ENCODE measurements around the gene CNGA3. TPM values are rescaled to one million over a fixed set of nuclear protein-coding genes. Genes with fewer than 3 reads are reported as not detected.
"Not testable (repeated sequence)": the region's sequence is repeated elsewhere in the genome, so short reads cannot be mapped to it uniquely, and the experiment has no call there.

Gene CNGA3
- total and polyA plus RNA-seq, 12 donors: 0.11 to 0.16 TPM; not detected in 10

- H3K27me3 ChIP-seq: peaks cover 0 to 14% (median 0%) of the 10 kb centered on the region in 7 donors
- H3K4me1 ChIP-seq: peaks cover 0 to 12% (median 0%) of the 10 kb centered on the region in 9 donors
- H3K9me3 ChIP-seq: no peaks in the 10 kb centered on the region
- DNase-seq: no peak
- no peak overlapping the region for H3K4me3 ChIP-seq
- no peaks in the 10 kb centered on the region for H3K36me3 ChIP-seq
- WGBS, 2 donors: 73 to 75% methylated on average over 8 of the region's 8 CpGs
- no peak overlapping the region for H3K27ac ChIP-seq
- intact Hi-C loops (cut with DNase I): no loop called here
- no peak for ATAC-seq
- no peak for TF ChIP-seq CTCF (IDR thresholded peaks at IDR 0.05)
Observed at GRCh38 chr2:98299211-98299905, 46.9 kb upstream of the CNGA3 start.

GRCh38 chr2:98300141-98300874 is 45.9 kb upstream of the CNGA3 start:
- H3K27me3 ChIP-seq: peaks cover 0 to 10% (median 0%) of the 10 kb centered on the region in 7 donors
- peaks cover 0 to 4% (median 0%) of the 10 kb centered on the region in 9 donors for H3K4me1 ChIP-seq
- ATAC-seq (no peak), DNase-seq (no peak)
- no peak overlapping the region for H3K4me3 ChIP-seq
- no peak overlapping the region for H3K27ac ChIP-seq
- H3K36me3 ChIP-seq: no peaks in the 10 kb centered on the region
- no peaks in the 10 kb centered on the region for H3K9me3 ChIP-seq
- TF ChIP-seq CTCF (IDR thresholded peaks at IDR 0.05): no peak
- WGBS, 2 donors: 88 to 90% methylated on average over 12 of the region's 12 CpGs
- intact Hi-C loops (cut with DNase I): no loop called here

- H3K27ac ChIP-seq: no peak overlapping the region
- DNase-seq (no peak), ATAC-seq (no peak)
- H3K27me3 ChIP-seq: peaks cover 0 to 18% (median 0%) of the 10 kb centered on the region in 7 donors
- no peak overlapping the region for H3K4me3 ChIP-seq
- H3K36me3 ChIP-seq: no peaks in the 10 kb centered on the region
- TF ChIP-seq CTCF (IDR thresholded peaks at IDR 0.05): no peak
- no peaks in the 10 kb centered on the region for H3K9me3 ChIP-seq
- 70 to 79% methylated on average over 5 of the region's 5 CpGs for WGBS, 2 donors
- intact Hi-C loops (cut with DNase I): no loop called here
- no peaks in the 10 kb centered on the region for H3K4me1 ChIP-seq
Observed at GRCh38 chr2:98301469-98301868, 44.8 kb upstream of the CNGA3 start.

GRCh38 chr2:98307131-98307696 is 39.0 kb upstream of the CNGA3 start:
- peaks cover 0 to 50% (median 16%) of the 10 kb centered on the region in 7 donors for H3K27me3 ChIP-seq
- ATAC-seq; intact Hi-C loops (cut with DNase I); DNase-seq; H3K36me3 ChIP-seq; H3K4me1 ChIP-seq; H3K27ac ChIP-seq; H3K4me3 ChIP-seq; H3K9me3 ChIP-seq: not testable (repeated sequence)
- WGBS, 2 donors: 85 to 86% methylated on average over 9 of the region's 9 CpGs
